GM21529 (cell line): ENCODE data around the gene DNA2.
A peak's percentile ranks its signal among the peaks of the same experiment; 100 is the strongest.
"Not testable (repeated sequence)": the region's sequence is repeated elsewhere in the genome, so short reads cannot be mapped to it uniquely, and the experiment has no call there.

Experiments
- ATAC-seq: cut with Tn5 transposase; IDR thresholded peaks from one replicate; pipeline ENCODE4 v1.9.1; 2021; ENCODE audit not compliant: unreplicated experiment

DNA2 gene

DNA sequence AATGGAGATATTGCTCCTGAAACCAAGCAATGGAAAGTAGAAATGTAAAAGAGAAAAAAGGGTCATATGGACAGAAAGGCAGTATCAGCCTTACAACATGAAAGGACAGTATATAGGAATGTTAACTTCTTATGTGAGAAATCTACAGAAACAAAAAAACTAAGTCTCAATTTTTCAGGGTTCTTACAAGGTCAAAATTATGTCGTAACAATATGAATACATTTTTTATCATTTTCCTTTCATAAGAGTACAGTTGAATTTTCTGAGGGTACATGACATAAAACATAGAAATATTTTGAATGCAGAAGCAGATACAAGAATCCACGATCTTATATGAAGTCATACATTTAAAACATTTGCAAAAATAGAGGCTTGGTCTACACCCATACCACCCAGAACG is 10.7 kb downstream of the DNA2 start:
- ATAC-seq = no peak

DNA sequence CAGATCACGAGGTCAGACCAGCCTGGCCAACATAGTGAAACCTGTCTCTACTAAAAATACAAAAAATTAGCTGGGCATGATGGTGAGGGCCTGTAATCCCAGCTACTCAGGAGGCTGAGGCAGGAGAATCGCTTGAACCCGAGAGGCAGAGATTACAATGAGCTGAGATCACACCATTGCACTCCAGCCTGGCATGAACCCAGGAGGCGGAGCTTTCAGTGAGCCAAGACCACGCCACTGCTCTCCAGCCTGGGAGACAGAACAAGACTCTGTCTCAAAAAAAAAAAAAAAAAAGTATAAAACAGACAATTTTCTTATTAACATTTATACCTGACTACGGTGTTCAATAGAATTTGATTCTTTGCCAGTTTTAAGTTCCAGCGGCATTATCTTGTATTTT is 22.1 kb downstream of the DNA2 start:
- not testable (repeated sequence) for ATAC-seq

DNA sequence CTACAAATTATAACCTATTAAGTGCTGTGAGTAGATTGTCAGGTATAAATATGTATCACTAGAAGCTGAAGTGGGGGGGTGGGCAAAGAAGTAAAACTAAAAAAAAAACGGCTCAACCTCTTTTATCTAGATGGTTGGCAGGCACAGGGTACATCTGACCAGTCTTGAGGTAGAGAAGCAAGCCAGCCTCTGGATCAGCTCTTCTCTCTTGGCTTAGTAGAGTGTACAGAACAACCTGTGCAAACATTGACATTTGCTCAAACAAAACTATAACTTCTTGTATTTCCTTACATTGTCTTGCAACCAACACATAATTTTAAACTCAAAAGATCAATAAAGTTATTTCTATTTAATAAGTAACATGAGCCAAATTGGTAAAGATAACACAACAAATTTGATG is 25.6 kb downstream of the DNA2 start:
- ATAC-seq = no peak

DNA sequence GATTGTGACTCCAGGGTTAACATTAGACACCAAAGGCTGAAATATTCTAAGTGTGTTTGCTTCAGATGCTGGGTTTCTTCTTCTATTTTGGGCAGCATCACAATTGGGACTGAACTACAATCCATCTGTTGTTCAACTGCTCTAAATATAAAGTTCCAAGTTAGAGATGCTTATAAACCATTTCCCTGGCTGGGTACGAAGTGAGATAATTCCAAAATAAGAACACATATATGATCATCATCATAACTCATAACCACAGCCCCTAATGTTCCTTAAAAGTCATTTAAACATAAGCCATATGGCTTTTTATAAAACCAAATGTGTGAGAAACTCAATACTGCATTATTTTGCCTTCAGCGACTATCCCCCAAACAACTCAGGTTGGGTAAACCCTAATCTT is 28.8 kb downstream of the DNA2 start:
- no peak for ATAC-seq

DNA sequence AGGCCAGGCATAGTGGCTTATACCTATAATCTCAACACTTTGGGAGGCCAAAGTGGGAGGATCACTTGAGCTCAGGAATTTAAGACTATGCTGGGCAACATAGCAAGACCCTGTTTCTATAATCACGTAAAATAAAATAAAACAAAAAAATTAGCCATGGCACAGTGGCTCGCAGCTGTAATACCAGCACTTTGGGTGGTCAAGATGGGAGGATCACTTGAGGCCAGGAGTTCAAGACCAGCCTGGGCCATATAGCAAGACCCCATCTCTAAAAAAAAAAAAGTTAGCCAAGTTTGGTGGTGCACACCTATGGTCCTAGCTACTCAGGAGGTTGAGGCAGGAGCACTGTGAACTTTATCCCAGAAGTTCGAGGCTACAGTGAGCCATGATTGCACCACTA is 30.9 kb downstream of the DNA2 start:
- ATAC-seq = no peak

DNA sequence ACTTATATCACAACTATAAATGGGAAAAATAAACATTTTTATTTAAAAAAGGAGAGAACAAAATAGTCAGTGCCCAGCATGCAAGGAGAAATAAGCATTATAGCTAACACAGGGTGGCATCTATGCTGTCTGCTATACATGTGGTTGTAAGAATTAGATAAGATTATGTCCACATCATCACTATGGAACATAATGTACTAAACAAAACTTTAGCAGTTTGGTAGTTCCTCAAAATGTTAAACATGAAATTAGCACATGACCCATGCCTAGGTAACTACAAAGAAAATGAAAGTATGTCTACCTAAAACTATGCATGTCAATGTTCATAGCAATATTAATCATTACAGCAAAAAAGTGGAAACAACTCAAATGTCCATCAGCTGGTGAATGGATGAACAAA is 36.0 kb downstream of the DNA2 start:
- ATAC-seq = no peak

DNA sequence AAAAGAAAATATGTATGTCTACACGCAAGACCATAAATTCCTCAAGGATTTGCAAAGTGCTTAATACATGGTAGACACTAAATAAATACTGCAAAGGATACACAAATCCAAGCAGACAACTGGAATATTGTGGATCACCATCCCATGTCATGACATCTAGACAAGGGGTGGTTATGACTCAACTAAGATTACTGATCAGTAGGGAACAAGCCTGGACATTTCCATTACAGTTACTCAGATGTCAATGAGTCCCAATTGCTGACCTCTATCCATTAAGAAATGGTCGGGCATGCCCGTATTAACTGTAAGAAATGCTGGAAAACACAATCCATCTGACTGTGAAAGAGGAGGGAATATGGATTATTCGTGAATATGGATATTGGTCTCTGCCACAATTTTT is 37.1 kb downstream of the DNA2 start:
- no peak for ATAC-seq

DNA sequence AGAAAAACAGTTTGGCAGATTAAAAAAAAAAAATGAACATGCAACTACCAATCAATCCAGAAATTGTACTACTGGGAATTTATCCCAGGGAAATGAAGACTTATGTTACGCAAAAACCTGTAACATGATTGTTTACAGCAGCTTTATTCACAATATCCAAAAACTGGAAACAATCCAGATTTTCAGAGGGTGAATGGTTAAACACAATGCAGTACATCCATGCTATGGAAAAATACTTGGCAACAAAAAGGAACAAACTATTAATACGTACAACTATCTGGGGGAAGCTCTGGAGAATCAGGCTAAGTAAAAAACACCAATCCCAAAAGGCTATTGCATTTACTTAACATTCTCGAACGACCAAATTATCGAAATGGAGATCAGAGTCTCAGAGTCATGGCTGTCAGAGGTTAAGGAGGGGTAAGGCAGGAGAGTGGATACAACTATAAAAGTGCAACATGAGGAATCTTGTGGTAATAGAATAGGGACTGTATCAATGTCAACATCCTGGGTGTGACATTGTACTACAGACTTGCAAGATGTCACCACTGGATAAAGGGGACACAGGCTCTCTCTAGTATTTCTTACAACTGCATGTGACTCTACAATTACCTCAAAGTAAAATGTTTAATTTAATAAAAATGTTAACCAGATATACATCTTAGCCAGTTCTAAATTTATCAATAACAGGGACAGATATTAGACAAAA is 43.2 kb downstream of the DNA2 start:
- ATAC-seq = no peak

DNA sequence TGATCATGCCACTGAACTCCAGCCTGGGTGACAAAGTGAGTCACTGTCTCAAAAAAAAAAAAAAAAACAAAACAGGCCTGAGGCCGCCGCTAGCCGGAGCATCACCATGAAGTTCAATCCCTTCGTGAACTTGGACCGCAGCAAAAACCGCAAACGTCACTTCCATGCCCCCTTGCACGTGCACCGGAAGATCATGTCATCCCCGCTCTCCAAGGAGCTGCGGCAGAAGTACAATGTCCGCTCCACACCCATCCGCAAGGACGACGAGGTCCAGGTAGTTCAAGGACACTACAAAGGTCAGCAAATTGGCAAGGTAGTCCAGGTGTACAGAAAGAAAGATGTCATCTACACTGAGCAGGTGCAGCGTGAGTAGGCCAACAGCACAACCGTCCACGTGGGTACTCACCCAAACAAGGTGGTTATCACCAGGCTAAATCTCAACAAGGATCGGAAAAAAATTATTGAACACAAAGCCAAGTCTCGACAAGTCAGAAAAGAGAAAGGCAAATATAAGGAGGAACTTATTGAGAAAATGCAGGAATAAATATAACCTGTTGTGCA is 47.2 kb downstream of the DNA2 start:
- no peak for ATAC-seq

DNA sequence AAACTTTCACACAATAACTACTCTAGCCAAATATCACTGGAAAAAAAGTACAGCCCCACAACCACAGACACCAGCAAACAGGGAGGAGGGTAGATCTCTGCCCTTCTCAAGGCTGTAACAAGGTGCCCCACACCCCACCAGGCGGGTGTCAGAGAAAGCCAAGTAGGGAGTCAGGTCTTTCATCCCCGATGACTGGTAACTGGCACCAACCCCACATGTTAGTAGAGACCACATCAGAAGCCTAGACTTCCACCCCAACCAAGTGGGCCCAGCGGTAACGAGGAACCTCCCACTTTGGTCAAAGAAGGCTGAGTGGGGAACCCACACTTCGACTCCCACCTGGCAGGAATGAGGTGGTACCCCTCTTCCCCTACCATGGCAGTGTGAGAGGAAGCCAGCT is 48.3 kb downstream of the DNA2 start:
- ATAC-seq = no peak

DNA sequence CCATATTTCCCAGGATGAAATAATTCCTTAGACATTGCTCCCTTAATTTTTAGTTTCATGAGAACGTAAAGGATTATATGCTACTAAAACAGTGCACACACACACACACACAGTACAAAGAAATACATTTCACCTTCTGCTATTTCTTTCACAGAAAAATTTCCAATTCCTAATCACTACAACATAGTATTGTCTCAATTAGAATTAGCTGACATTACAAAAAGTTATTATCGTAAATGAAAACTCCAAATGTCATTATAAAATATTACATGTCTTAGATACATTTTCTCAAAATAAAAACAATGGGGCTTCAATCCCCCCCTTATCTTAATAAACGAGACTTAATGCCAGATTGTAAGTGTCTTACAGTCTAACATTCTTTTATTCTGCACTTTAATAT is 52.4 kb downstream of the DNA2 start:
- no peak for ATAC-seq

DNA sequence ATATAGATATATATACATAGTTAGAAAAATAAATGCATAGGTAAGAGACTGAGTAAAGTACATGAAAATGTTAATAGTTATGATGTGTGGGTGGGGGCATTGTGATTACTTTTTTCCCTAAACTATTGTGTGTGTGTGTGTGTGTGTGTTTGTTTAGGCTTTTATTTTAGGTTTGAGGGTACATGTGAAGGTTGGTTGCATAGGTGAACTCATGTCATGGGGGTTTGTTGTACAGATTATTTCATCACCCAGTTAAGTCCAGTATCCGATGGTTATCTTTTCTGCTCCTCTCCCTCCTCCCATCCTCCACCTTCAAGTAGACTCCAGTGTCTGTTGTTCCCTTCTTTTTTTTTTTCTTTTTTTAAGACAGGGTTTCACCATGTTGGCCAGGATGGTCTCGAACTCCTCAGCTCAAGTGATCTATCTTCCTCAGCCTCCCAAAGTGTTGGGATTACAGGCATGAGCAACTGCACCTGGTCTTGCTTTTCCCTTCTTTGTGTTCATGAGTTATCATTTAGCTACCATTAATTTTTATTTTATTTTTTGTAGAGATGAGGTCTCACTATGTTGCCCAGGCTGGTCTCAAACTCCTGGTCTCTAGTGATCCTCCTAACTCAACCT is 62.8 kb downstream of the DNA2 start:
- ATAC-seq = no peak

DNA sequence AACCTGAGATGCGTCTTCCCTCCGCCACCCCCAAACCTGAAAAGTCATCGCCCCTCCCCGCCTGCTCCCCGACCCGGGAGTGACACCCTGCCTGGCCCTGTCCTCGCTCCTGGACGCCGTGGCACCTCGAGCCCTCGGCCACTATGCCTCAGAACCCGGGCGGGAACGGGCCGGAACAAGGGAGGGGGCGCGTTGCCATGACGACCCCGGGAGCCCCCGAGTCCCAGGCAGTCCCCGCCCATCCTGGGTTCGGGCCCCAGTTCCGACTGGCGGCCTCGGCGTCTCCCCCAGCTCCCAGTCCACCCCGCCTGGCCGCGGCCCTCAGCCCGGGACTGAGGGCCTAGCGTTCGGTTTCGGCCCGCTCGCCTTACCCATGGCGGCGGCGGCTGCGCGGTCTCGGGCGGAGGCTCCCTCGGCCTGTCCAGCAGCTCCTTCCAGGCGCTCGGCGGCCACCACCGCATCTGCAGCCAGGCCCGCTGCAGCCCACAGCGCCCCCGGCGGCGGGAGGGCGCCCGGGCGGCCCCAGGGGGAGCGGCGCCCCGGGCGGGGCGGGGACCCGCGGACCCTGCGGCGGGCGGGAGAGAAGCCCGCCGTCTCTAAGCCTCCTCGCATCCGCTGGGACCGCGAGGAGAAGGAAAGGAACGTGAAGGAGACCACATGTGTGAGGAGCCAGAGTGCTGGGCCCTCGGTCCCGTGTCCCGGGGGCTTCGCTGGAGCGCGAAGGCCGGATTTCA is 64.8 kb downstream of the DNA2 start, which contains the start of gene RUFY2:
Gene RUFY2, minus strand, starts transcription at position 463 of the 734 bp plus-strand sequence. Its CDS starts 88 bp downstream, at position 375.
- peak; percentile 94 for ATAC-seq

DNA sequence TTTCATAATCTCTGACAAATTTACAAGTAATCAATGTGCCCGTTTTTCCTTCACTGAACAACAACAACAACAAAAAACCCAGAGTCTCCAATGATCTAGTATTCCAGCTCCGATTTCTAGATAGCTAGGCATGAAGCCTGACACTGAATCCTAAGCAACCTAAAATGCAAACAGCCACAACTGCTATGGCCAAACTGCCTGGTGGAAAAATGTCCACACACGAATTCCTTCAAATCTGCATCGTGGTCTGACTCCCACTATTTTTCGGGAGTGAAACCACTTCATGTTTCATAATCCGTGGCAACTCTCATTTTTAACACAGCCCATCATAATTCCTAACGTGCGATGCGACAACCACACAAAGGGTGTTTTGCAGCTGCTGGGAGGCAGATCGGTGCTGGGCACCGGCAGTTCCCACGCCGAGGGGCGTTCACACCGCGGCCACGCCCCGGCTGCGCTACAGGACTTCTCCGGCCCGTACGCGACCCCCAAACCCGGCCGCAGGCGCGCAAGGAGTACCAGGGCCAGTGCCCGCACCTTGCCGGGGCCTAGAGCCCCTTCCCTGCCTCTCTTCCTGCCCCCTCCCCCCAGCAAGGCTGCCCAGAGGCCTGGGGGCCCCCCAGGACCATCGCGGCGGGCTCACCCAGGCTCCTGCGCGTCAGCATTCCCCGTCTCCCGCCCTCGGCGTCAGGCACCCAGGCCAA is 65.5 kb downstream of the DNA2 start:
- ATAC-seq = peak; percentile 34

DNA sequence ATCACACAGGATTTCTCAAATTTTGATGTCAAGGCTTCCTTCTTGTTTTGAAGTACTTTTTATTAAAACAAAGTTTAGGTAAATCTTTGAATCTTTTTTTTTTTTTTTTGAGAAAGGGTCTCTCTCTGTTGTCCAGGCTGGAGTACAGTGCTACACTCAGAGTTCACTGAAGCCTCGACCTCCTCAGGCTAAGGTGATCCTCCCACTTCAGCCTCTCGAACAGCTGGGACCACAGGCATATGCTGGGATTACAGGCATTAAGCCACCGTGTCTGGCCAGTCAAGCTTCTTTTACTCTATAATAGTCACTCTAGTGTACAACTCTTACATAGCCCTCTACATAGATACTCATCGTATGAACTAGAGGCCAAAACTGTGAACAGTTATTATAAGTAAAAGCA is 68.1 kb downstream of the DNA2 start:
- no peak for ATAC-seq

DNA sequence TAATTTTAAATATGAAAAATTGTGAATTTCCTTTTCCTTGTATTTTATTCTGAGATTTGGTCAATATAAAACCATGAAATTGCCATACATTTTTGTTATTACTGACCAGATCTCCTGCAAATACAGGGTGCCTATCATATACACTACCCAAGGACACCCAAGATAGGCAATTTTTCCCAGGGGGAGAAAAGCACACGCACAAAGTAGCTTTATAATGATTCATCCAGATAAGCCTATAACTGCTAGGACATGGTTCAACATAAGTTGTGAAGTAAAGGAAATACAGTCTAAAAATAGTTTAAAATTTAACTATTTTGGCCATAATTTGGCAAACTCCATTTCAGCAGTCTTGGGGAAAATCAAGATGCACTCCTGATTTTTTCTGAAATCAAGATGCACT is 69.5 kb downstream of the DNA2 start:
- no peak for ATAC-seq

DNA sequence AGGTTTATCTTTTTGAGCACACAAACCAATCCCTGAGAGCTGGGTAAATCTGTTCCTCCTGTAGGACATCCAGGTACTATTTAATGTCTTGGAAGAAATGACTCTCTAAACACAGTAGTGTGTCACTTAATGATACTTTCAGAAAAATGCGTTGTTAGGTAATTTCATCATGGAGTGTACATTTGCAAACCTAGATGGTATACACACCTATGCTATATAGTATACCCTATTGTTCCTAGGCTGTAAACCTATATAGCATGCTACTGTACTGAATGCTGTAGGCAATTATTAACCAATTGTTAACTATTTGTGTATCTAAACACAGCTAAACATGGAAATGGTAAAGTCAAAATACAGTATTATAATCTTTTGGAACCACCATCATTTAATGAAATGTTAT is 74.8 kb downstream of the DNA2 start:
- ATAC-seq = no peak

DNA sequence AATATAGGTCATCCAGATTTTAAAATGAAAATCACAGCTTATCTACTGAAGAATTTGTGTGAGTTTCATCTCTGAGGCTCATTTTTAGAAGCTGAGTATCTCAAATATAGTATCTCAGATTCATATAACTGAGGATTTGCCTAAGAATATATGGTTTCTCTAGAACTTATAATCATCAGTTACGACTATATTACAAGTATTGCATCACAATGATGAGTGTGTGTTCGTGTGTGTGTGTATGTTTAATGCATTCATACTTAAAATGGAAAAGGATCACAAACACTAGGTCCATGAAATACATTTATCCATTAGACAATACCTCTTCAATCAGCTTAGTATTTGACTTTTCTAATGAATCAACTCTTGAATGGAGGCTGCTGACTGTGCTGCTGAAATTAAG is 86.0 kb downstream of the DNA2 start:
- no peak for ATAC-seq

DNA sequence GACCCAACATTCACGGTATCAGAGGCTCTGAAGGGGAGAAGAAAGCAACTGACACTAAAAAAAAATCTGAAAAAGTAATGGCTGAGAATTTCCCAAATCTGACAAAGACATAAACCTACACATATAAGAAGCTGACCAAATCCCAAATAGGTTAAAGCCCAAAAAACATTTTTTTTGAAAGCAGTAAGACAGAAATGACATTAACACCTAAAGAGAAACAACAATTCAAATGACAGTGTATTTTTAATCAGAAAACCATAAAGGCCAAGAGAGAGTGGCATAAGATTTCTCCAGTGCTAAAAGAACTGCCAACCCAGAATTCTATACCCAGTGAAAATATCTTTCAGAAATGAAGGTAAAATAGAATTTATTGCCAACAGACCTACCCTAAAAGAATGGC is 100.2 kb downstream of the DNA2 start:
- no peak for ATAC-seq

DNA sequence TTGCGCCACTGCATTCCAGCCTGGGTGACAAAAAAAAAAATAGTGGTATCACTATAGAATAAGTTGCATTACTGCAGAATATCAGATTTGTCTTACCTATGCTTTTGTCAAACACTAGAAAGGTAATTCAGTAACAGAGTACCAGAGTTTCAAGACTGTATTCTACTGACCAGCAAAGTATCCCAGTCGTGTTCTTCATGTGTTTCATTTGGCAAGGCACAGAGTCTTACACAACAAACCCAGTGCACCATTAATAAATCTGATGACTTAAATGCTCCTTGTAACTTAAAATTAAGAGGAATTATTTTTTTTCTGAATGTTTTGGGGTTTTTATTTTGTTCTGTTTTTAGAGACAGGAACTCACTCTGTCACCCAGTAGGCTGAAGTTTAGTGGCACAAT is 104.7 kb downstream of the DNA2 start:
- no peak for ATAC-seq

DNA sequence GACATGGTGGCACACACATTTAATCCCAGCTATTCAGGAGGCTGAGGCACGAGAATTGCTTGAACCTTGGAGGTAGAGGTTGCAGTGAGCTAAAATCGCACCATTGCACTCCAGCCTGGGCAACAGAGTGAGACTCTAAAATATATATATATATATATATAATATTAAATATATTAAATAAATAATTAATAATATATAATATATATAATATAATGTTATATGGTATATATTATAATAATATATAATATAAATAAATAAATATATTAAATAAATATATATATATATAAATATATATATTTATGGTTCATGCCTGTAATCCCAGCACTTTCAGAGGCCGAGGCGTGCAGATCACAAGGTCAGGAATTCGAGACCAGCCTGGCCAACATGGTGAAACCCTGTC is 105.2 kb downstream of the DNA2 start:
- no peak for ATAC-seq
